ENCODE measurements around the gene ATP8A2.
"Not testable (repeated sequence)": the region's sequence is repeated elsewhere in the genome, so short reads cannot be mapped to it uniquely, and the experiment has no call there.

The ATP8A2 gene

GRCh38 chr13:25548991-25549390 lies 177.2 kb downstream of the ATP8A2 start:
- DNase-seq (ENCODE audit: low read depth in 3 of 3), result not testable (repeated sequence)

GRCh38 chr13:25561812-25562211 lies 190.0 kb downstream of the ATP8A2 start:
- no peak for DNase-seq (ENCODE audit: low read depth in 3 of 3)

GRCh38 chr13:25570185-25570584 lies 198.4 kb downstream of the ATP8A2 start:
- no peak for DNase-seq (ENCODE audit: low read depth in 3 of 3)

GRCh38 chr13:25571237-25571636 lies 199.5 kb downstream of the ATP8A2 start:
- no peak for DNase-seq (ENCODE audit: low read depth in 3 of 3)

- not testable (repeated sequence) for DNase-seq (ENCODE audit: low read depth in 3 of 3)
Measured at GRCh38 chr13:25572171-25572570, 200.4 kb downstream of the ATP8A2 start.

GRCh38 chr13:25574437-25575411 lies 202.9 kb downstream of the ATP8A2 start:
- peak; percentile 31 to 60 (median 50) for DNase-seq (ENCODE audit: low read depth in 3 of 3)

GRCh38 chr13:25575562-25575961 lies 203.8 kb downstream of the ATP8A2 start:
- no peak for DNase-seq (ENCODE audit: low read depth in 3 of 3)

- no peak for DNase-seq (ENCODE audit: low read depth in 3 of 3)
Measured at GRCh38 chr13:25578526-25578925, 206.8 kb downstream of the ATP8A2 start.

GRCh38 chr13:25579221-25579620 lies 207.4 kb downstream of the ATP8A2 start:
- DNase-seq (ENCODE audit: low read depth in 3 of 3), result no peak

- no peak for DNase-seq (ENCODE audit: low read depth in 3 of 3)
Measured at GRCh38 chr13:25581351-25581750, 209.6 kb downstream of the ATP8A2 start.

- no peak for DNase-seq (ENCODE audit: low read depth in 3 of 3)
Measured at GRCh38 chr13:25584087-25584486, 212.3 kb downstream of the ATP8A2 start.

- DNase-seq (ENCODE audit: low read depth in 3 of 3), result no peak
Measured at GRCh38 chr13:25585000-25585399, 213.2 kb downstream of the ATP8A2 start.

- DNase-seq (ENCODE audit: low read depth in 3 of 3), result no peak
Measured at GRCh38 chr13:25587326-25587980, 215.7 kb downstream of the ATP8A2 start.

- DNase-seq (ENCODE audit: low read depth in 3 of 3), result no peak
Measured at GRCh38 chr13:25588336-25589060, 216.7 kb downstream of the ATP8A2 start.

GRCh38 chr13:25598421-25598820 lies 226.6 kb downstream of the ATP8A2 start:
- no peak for DNase-seq (ENCODE audit: low read depth in 3 of 3)

GRCh38 chr13:25602176-25602575 lies 230.4 kb downstream of the ATP8A2 start:
- DNase-seq (ENCODE audit: low read depth in 3 of 3), result no peak

- DNase-seq (ENCODE audit: low read depth in 3 of 3), result no peak
Measured at GRCh38 chr13:25604106-25604505, 232.3 kb downstream of the ATP8A2 start.

- DNase-seq (ENCODE audit: low read depth in 3 of 3), result no peak
Measured at GRCh38 chr13:25607096-25607495, 235.3 kb downstream of the ATP8A2 start.

- no peak for DNase-seq (ENCODE audit: low read depth in 3 of 3)
Measured at GRCh38 chr13:25608181-25608580, 236.4 kb downstream of the ATP8A2 start.

GRCh38 chr13:25616674-25617073 lies 244.9 kb downstream of the ATP8A2 start:
- DNase-seq (ENCODE audit: low read depth in 3 of 3), result no peak

- DNase-seq (ENCODE audit: low read depth in 3 of 3), result no peak
Measured at GRCh38 chr13:25619897-25620296, 248.1 kb downstream of the ATP8A2 start.

GRCh38 chr13:25625414-25625813 lies 253.6 kb downstream of the ATP8A2 start:
- no peak for DNase-seq (ENCODE audit: low read depth in 3 of 3)
